DOHH2 (cell line): ENCODE results near the gene MAPK11.

Source experiments
- CTCF ChIP-seq: fragments of 200-600 bp; sonication (generic); IDR thresholded peaks from one replicate; pipeline ENCODE4 v1.5.1; 2014; ENCODE audit warnings: antibody characterized with exemption, mild to moderate bottlenecking, low read depth, low read length; ENCODE audit not compliant: poor library complexity, severe bottlenecking
- EZH2phosphoT487 ChIP-seq: fragments of 200-600 bp; sonication (generic); IDR thresholded peaks from 2 replicates; pipeline ENCODE4 v1.6.1; 2017; ENCODE audit warnings: borderline replicate concordance, mild to moderate bottlenecking, antibody characterized with exemption, low read length, moderate library complexity, mixed read lengths

GRCh38 chr22:50266994-50267393 lies 3.2 kb downstream of the MAPK11 start:
- no peak for TF ChIP-seq CTCF
- no peak for TF ChIP-seq EZH2phosphoT487
